Stimulated activated CD4-positive, alpha-beta T cell treated with anti-CD3 and anti-CD28 coated beads, Interleukin-4, amount 100 ng/mL, for 48 hours (primary cell): ENCODE measurements around the gene ACSBG1.

Source experiments
- DNase-seq, 2 donors: peaks; one replicate each; pipeline ENCODE4 v3.0.0-alpha.2; 2020; ENCODE audit warnings: low read depth in 2 of 2

Gene ACSBG1

GRCh38 chr15:78234515-78235040, at the start of gene ACSBG1:
ACSBG1 (minus strand) TSS chr15:78234565; CDS start chr15:78234501, 64 bp downstream.
- DNase-seq, result no peak

- DNase-seq, result no peak
Measured at GRCh38 chr15:78282324-78282723, 48.0 kb upstream of the ACSBG1 start.

GRCh38 chr15:78280319-78281072, 46.1 kb upstream of the ACSBG1 start:
- no peak for DNase-seq

- DNase-seq, result no peak
Measured at GRCh38 chr15:78276064-78276943, 41.9 kb upstream of the ACSBG1 start.

GRCh38 chr15:78274994-78275393, 40.6 kb upstream of the ACSBG1 start:
- DNase-seq, result no peak

GRCh38 chr15:78272776-78273175, 38.4 kb upstream of the ACSBG1 start:
- no peak for DNase-seq

GRCh38 chr15:78272316-78272715, 38.0 kb upstream of the ACSBG1 start:
- no peak for DNase-seq

GRCh38 chr15:78266806-78267205, 32.4 kb upstream of the ACSBG1 start:
- no peak for DNase-seq

- DNase-seq, result no peak
Measured at GRCh38 chr15:78266229-78266628, 31.9 kb upstream of the ACSBG1 start.

- DNase-seq, result no peak
Measured at GRCh38 chr15:78265752-78266224, 31.4 kb upstream of the ACSBG1 start.

- DNase-seq, result no peak
Measured at GRCh38 chr15:78265137-78265460, 30.7 kb upstream of the ACSBG1 start.

- DNase-seq, result peak; percentile 44 to 50
Measured at GRCh38 chr15:78264304-78265136, 30.2 kb upstream of the ACSBG1 start, which contains the start of gene DNAJA4. DNAJA4 (plus strand) TSS chr15:78264562; CDS start chr15:78264764, 202 bp downstream.

- DNase-seq, result no peak
Measured at GRCh38 chr15:78263907-78264303, 29.5 kb upstream of the ACSBG1 start.

- DNase-seq, result no peak
Measured at GRCh38 chr15:78263351-78263781, 29.0 kb upstream of the ACSBG1 start.

- no peak for DNase-seq
Measured at GRCh38 chr15:78261062-78261461, 26.7 kb upstream of the ACSBG1 start.

GRCh38 chr15:78260489-78260888, 26.1 kb upstream of the ACSBG1 start:
- DNase-seq, result no peak

- DNase-seq, result no peak
Measured at GRCh38 chr15:78259232-78259631, 24.9 kb upstream of the ACSBG1 start.

GRCh38 chr15:78257681-78258080, 23.3 kb upstream of the ACSBG1 start:
- DNase-seq, result no peak

GRCh38 chr15:78256044-78256437, 21.7 kb upstream of the ACSBG1 start:
- DNase-seq, result no peak

GRCh38 chr15:78255421-78256043, 21.2 kb upstream of the ACSBG1 start:
- DNase-seq, result no peak

- no peak for DNase-seq
Measured at GRCh38 chr15:78251136-78251535, 16.8 kb upstream of the ACSBG1 start.
